ENCODE measurements around the gene SPATA13.

SPATA13 gene

DNA sequence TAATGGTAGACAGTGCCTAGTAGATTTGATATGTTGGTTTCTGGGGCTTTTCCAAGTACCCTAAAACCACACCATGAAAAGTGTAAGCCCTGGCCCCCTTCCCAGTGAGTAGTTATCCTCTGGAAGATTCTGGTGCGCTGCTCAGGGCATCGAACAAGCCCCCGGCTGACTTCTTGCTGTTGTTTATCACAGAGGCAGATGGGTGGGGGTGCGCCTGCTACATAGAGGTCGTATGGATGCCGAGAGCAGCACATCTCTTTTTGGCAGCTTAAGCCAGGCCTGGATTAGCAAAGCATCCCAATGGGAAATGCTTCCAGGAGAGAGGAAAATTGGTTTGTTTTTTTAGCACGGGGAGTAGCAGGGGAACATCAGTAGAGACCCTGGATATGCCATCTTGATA, 26.3 kb upstream of the SPATA13 start:
- Histone ChIP-seq H3K27ac (ENCODE audit: low read depth, low read length) (no peak overlapping the region), H3K4me2 (ENCODE audit: low read length) (no peak overlapping the region), H3K9me3 (ENCODE audit: insufficient read depth, low read depth, low read length) (peaks cover 3% of the 10 kb centered on the region), H2BK12ac (ENCODE audit: low read length) (no peak overlapping the region), H4K12ac (ENCODE audit: low read depth, low read length) (no peak overlapping the region), H3K27me3 (ENCODE audit: insufficient read depth, low read length) (no peaks in the 10 kb centered on the region), H4K8ac (ENCODE audit: low read depth, low read length) (no peak overlapping the region), H4K91ac (ENCODE audit: low read depth, low read length) (no peak overlapping the region), H3K4me3 (ENCODE audit: low read depth, low read length) (no peak overlapping the region), H3K23ac (ENCODE audit: low read length) (no peak overlapping the region), H3K36me3 (ENCODE audit: control insufficient read depth in 1 of 2, insufficient read depth in 2 of 2, low read length in 2 of 2) (no peaks in the 10 kb centered on the region), H3K79me1 (ENCODE audit: low read length) (no peaks in the 10 kb centered on the region), H2BK5ac (ENCODE audit: low read depth, low read length, poor library complexity) (no peak overlapping the region), H3K14ac (ENCODE audit: low read length) (no peak overlapping the region), H3K79me2 (ENCODE audit: control insufficient read depth, insufficient read depth, low read length, poor library complexity) (no peaks in the 10 kb centered on the region), H2BK120ac (ENCODE audit: insufficient read depth, low read length, poor library complexity) (no peak overlapping the region), H2AFZ (ENCODE audit: insufficient read depth, low read length, poor library complexity) (no peak overlapping the region), H2AK5ac (ENCODE audit: low read length) (no peak overlapping the region), H3K4me1 (ENCODE audit: control insufficient read depth in 1 of 2, insufficient read depth in 2 of 2, low read length in 2 of 2) (no peaks in the 10 kb centered on the region), H3K9ac (ENCODE audit: low read length) (no peak overlapping the region), H3K4ac (ENCODE audit: low read depth, low read length) (no peak overlapping the region), H3K18ac (ENCODE audit: low read length) (no peak overlapping the region)
- DNase-seq, result no peak
- WGBS (ENCODE audit: extremely low coverage, insufficient coverage, insufficient read length), result no CpG with 5 or more reads among the region's 7 CpGs

DNA sequence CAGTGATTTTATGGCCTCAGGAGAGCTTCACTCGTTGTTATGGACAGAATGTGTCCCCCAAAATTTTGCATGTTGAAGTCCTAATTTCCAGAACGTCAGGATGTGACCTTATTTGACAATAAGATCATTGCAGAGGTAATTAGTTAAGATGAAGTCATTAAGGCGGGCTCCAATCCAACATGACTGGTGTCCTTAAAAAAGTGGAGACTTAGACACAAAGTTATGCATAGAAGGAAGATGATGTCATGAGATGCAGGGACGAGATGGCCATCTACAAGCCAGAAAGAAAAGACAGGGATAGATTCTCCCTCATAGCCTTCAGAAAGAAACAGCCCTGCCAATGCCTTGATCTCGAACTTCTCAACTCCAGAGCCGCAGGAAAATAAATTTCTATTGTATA, 25.8 kb upstream of the SPATA13 start:
- H4K91ac ChIP-seq (ENCODE audit: low read depth, low read length), result no peak overlapping the region
- H2BK5ac ChIP-seq (ENCODE audit: low read depth, low read length, poor library complexity), result no peak overlapping the region
- H4K12ac ChIP-seq (ENCODE audit: low read depth, low read length), result no peak overlapping the region
- H3K4me2 ChIP-seq (ENCODE audit: low read length), result no peak overlapping the region
- no peak overlapping the region for H3K4ac ChIP-seq (ENCODE audit: low read depth, low read length)
- no peak overlapping the region for H2AFZ ChIP-seq (ENCODE audit: insufficient read depth, low read length, poor library complexity)
- no peak overlapping the region for H4K8ac ChIP-seq (ENCODE audit: low read depth, low read length)
- H3K23ac ChIP-seq (ENCODE audit: low read length), result no peak overlapping the region
- no peaks in the 10 kb centered on the region for H3K79me1 ChIP-seq (ENCODE audit: low read length)
- H3K4me3 ChIP-seq (ENCODE audit: low read depth, low read length), result no peak overlapping the region
- H2BK120ac ChIP-seq (ENCODE audit: insufficient read depth, low read length, poor library complexity), result no peak overlapping the region
- no peak overlapping the region for H3K9ac ChIP-seq (ENCODE audit: low read length)
- no peaks in the 10 kb centered on the region for H3K79me2 ChIP-seq (ENCODE audit: control insufficient read depth, insufficient read depth, low read length, poor library complexity)
- no peaks in the 10 kb centered on the region for H3K27me3 ChIP-seq (ENCODE audit: insufficient read depth, low read length)
- no CpG with 5 or more reads among the region's 6 CpGs for WGBS (ENCODE audit: extremely low coverage, insufficient coverage, insufficient read length)
- no peaks in the 10 kb centered on the region for H3K4me1 ChIP-seq (ENCODE audit: control insufficient read depth in 1 of 2, insufficient read depth in 2 of 2, low read length in 2 of 2)
- H2AK5ac ChIP-seq (ENCODE audit: low read length), result no peak overlapping the region
- H3K14ac ChIP-seq (ENCODE audit: low read length), result no peak overlapping the region
- no peak overlapping the region for H2BK12ac ChIP-seq (ENCODE audit: low read length)
- H3K27ac ChIP-seq (ENCODE audit: low read depth, low read length), result no peak overlapping the region
- H3K9me3 ChIP-seq (ENCODE audit: insufficient read depth, low read depth, low read length), result peaks cover 3% of the 10 kb centered on the region
- no peak overlapping the region for H3K18ac ChIP-seq (ENCODE audit: low read length)
- H3K36me3 ChIP-seq (ENCODE audit: control insufficient read depth in 1 of 2, insufficient read depth in 2 of 2, low read length in 2 of 2), result no peaks in the 10 kb centered on the region
- DNase-seq, result no peak

DNA sequence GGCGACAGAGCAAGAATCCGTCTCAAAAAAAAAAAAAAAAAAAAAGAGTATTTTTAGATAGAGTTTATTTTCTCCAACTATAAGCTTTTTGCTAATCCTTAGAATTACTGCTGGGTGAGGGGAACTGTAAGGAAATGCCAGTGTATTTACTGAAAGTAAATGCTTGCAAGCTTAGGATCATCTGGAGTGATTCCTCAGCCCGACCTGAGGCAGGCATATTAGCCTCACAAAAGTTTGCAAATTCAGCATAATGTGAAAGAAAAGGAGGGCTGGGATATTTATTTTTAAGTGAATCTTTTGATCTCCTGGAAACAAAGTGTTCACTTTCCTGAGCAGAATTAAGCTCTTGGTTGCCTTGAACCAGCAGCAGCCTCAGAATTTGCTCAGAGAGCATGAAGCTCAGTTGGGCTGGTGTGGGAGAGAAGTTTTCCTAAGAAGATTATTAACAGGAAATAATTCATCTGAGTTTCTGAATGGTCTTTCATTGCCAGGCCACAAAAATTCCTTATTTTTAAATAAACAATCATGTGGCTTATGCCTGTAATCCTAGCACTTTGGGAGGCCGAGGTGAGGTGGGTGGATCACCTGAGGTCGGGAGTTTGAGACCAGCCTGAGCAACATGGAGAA, 24.7 kb upstream of the SPATA13 start:
- WGBS (ENCODE audit: extremely low coverage, insufficient coverage, insufficient read length), result no CpG with 5 or more reads among the region's 5 CpGs

DNA sequence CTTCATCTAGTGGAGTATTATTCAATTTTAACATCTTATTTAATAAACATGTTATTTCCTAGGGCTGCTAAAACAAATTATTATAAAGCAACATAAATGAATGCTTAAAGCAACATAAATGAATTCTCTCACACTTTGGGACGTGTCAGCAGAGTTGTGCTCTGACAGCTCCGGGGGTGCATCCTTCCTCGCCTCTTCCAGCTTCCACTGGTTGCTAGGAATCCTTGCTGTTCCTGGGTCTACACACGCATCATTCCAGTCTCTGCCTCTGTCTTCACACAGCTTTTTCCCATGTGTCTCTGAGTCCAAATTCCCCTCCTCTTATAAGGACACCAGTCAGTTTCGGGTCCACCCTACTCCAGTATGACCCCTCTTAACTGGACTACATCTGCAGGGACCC, 21.6 kb upstream of the SPATA13 start:
- no peaks in the 10 kb centered on the region for H3K27me3 ChIP-seq (ENCODE audit: insufficient read depth, low read length)
- DNase-seq, result no peak
- no peaks in the 10 kb centered on the region for H3K36me3 ChIP-seq (ENCODE audit: control insufficient read depth in 1 of 2, insufficient read depth in 2 of 2, low read length in 2 of 2)
- H3K4me1 ChIP-seq (ENCODE audit: control insufficient read depth in 1 of 2, insufficient read depth in 2 of 2, low read length in 2 of 2), result peaks cover 0 to 3% of the 10 kb centered on the region in 2 experiments
- H3K4me2 ChIP-seq (ENCODE audit: low read length), result no peak overlapping the region
- H3K23ac ChIP-seq (ENCODE audit: low read length), result no peak overlapping the region
- no peak overlapping the region for H4K91ac ChIP-seq (ENCODE audit: low read depth, low read length)
- no peak overlapping the region for H4K8ac ChIP-seq (ENCODE audit: low read depth, low read length)
- no peak overlapping the region for H2AK5ac ChIP-seq (ENCODE audit: low read length)
- H4K12ac ChIP-seq (ENCODE audit: low read depth, low read length), result no peak overlapping the region
- H3K9me3 ChIP-seq (ENCODE audit: insufficient read depth, low read depth, low read length), result peaks cover 3% of the 10 kb centered on the region
- H2BK12ac ChIP-seq (ENCODE audit: low read length), result no peak overlapping the region
- H3K18ac ChIP-seq (ENCODE audit: low read length), result no peak overlapping the region
- no peaks in the 10 kb centered on the region for H3K79me1 ChIP-seq (ENCODE audit: low read length)
- H2BK120ac ChIP-seq (ENCODE audit: insufficient read depth, low read length, poor library complexity), result no peak overlapping the region
- H3K79me2 ChIP-seq (ENCODE audit: control insufficient read depth, insufficient read depth, low read length, poor library complexity), result no peaks in the 10 kb centered on the region
- no peak overlapping the region for H2AFZ ChIP-seq (ENCODE audit: insufficient read depth, low read length, poor library complexity)
- H3K27ac ChIP-seq (ENCODE audit: low read depth, low read length), result no peak overlapping the region
- no peak overlapping the region for H3K14ac ChIP-seq (ENCODE audit: low read length)
- no CpG with 5 or more reads among the region's 5 CpGs for WGBS (ENCODE audit: extremely low coverage, insufficient coverage, insufficient read length)
- H3K4me3 ChIP-seq (ENCODE audit: low read depth, low read length), result no peak overlapping the region
- H2BK5ac ChIP-seq (ENCODE audit: low read depth, low read length, poor library complexity), result no peak overlapping the region
- H3K9ac ChIP-seq (ENCODE audit: low read length), result no peak overlapping the region
- H3K4ac ChIP-seq (ENCODE audit: low read depth, low read length), result no peak overlapping the region

More for the DNA sequence above, 24.7 kb upstream of the SPATA13 start:
- Histone ChIP-seq H2BK12ac (ENCODE audit: low read length) (no peak overlapping the region), H2AK5ac (ENCODE audit: low read length) (no peak overlapping the region), H4K91ac (ENCODE audit: low read depth, low read length) (no peak overlapping the region), H2BK120ac (ENCODE audit: insufficient read depth, low read length, poor library complexity) (no peak overlapping the region), H3K4me1 (ENCODE audit: control insufficient read depth in 1 of 2, insufficient read depth in 2 of 2, low read length in 2 of 2) (no peaks in the 10 kb centered on the region), H3K27ac (ENCODE audit: low read depth, low read length) (no peak overlapping the region), H3K23ac (ENCODE audit: low read length) (no peak overlapping the region), H3K4me2 (ENCODE audit: low read length) (no peak overlapping the region), H3K4ac (ENCODE audit: low read depth, low read length) (no peak overlapping the region), H3K36me3 (ENCODE audit: control insufficient read depth in 1 of 2, insufficient read depth in 2 of 2, low read length in 2 of 2) (no peaks in the 10 kb centered on the region), H3K79me1 (ENCODE audit: low read length) (no peaks in the 10 kb centered on the region), H3K18ac (ENCODE audit: low read length) (no peak overlapping the region), H3K14ac (ENCODE audit: low read length) (no peak overlapping the region), H4K12ac (ENCODE audit: low read depth, low read length) (no peak overlapping the region), H3K79me2 (ENCODE audit: control insufficient read depth, insufficient read depth, low read length, poor library complexity) (no peaks in the 10 kb centered on the region), H2AFZ (ENCODE audit: insufficient read depth, low read length, poor library complexity) (no peak overlapping the region), H3K4me3 (ENCODE audit: low read depth, low read length) (no peak overlapping the region), H3K27me3 (ENCODE audit: insufficient read depth, low read length) (no peaks in the 10 kb centered on the region), H3K9me3 (ENCODE audit: insufficient read depth, low read depth, low read length) (peaks cover 3% of the 10 kb centered on the region), H4K8ac (ENCODE audit: low read depth, low read length) (no peak overlapping the region), H3K9ac (ENCODE audit: low read length) (no peak overlapping the region), H2BK5ac (ENCODE audit: low read depth, low read length, poor library complexity) (no peak overlapping the region)
- no peak for DNase-seq

Data from trophoblast cell (in vitro differentiated cells and primary cell).